Measurements from ENCODE around the gene CERKL. TPM values are rescaled to one million over a fixed set of nuclear protein-coding genes. Genes with fewer than 3 reads are reported as not detected.

The CERKL gene
- total RNA-seq, 4 donors from 2014 or later, result 1.5 to 2.6 TPM; not detected in 2

- DNase-seq, result no peak
- TF ChIP-seq POLR2A (IDR thresholded peaks at IDR 0.05) (no peak), CTCF (IDR thresholded peaks at IDR 0.05) (no peak)
- Histone ChIP-seq H3K4me3 (no peak overlapping the region), H3K9me3 (no peaks in the 10 kb centered on the region), H3K36me3 (no peaks in the 10 kb centered on the region), H3K27ac (no peak overlapping the region), H3K4me1 (no peaks in the 10 kb centered on the region), H3K27me3 (no peaks in the 10 kb centered on the region)
- intact Hi-C loops (cut with DNase I; ENCODE audit: low total_unique reads), result no loop called here
Measured at GRCh38 chr2:181553244-181553643, 103.7 kb downstream of the CERKL start.

- Histone ChIP-seq H3K9me3 (no peaks in the 10 kb centered on the region), H3K27me3 (no peaks in the 10 kb centered on the region), H3K4me3 (no peak overlapping the region), H3K4me1 (no peaks in the 10 kb centered on the region), H3K27ac (no peak overlapping the region), H3K36me3 (no peaks in the 10 kb centered on the region)
- DNase-seq, result no peak
- intact Hi-C loops (cut with DNase I; ENCODE audit: low total_unique reads), result no loop called here
- TF ChIP-seq CTCF (IDR thresholded peaks at IDR 0.05), result no peak
- TF ChIP-seq POLR2A (IDR thresholded peaks at IDR 0.05), result no peak
Measured at GRCh38 chr2:181552808-181553207, 104.1 kb downstream of the CERKL start.

DNA sequence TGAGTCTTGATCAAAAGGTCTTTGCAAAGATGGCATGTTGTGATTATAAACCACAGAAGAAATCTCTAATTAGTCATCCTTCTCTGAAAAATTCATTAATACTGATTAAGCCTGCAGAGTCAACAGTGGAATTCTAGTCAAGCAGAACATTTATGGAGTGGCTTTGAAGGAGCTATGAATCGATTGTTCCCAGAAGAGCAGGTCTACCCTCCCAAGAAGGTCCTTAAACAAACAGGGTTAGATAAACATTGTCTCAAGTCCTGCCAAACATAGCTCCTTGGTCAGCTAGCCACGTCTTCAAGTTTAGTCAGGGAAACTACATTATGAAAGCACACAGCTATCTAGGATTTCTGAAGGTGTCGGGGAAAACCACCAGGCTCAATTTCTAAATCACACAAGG, 110.8 kb downstream of the CERKL start:
- H3K4me3 ChIP-seq, result no peak overlapping the region
- intact Hi-C loops (cut with DNase I; ENCODE audit: low total_unique reads), result no loop called here
- no peaks in the 10 kb centered on the region for H3K4me1 ChIP-seq
- no peaks in the 10 kb centered on the region for H3K36me3 ChIP-seq
- no peak overlapping the region for H3K27ac ChIP-seq
- no peak for DNase-seq
- no peaks in the 10 kb centered on the region for H3K27me3 ChIP-seq
- no peaks in the 10 kb centered on the region for H3K9me3 ChIP-seq
- TF ChIP-seq POLR2A (IDR thresholded peaks at IDR 0.05), result no peak
- TF ChIP-seq CTCF (IDR thresholded peaks at IDR 0.05), result no peak

DNA sequence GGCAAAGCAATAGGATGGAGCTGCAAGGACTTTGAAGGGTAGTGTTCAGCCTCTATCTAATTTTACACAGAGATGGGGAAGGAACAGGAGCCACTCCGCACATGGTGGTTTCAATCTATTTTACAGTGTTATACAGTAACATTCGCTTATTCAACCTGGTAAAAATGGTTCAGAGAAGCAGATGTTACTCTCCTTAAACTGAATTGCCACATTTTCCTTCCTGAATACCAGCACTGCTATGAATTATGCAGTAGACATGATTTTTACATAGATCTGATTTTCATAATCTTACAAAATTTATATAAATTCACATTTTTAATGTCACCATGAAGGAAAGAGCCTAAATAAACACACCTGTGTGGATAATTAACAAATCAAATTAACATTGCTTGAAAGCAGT, 114.7 kb downstream of the CERKL start:
- no peak for DNase-seq
- H3K27ac ChIP-seq, result no peak overlapping the region
- no peak overlapping the region for H3K4me3 ChIP-seq
- no peaks in the 10 kb centered on the region for H3K36me3 ChIP-seq
- H3K4me1 ChIP-seq, result no peaks in the 10 kb centered on the region
- no peak for TF ChIP-seq CTCF (IDR thresholded peaks at IDR 0.05)
- TF ChIP-seq POLR2A (IDR thresholded peaks at IDR 0.05), result no peak
- intact Hi-C loops (cut with DNase I; ENCODE audit: low total_unique reads), result no loop called here
- no peaks in the 10 kb centered on the region for H3K9me3 ChIP-seq
- H3K27me3 ChIP-seq, result no peaks in the 10 kb centered on the region

DNA sequence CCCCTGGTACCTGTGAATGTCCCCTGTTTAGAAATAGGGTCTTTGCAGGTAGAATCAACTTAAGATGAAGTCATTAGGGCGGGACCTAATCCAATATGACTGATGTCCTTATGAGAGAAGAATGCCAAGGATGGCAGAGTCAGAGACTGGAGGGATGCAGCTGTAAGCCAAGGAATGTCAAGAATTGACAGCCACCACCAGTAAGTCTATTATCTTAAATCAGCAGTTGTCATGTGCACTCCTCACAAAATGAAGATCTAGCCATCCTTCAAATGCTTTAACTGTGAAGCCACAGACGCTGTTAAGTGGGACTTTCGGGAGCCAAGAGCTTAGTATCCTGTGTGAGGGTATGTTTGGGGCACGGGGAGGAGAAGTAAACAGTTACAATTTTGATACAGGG, 116.5 kb downstream of the CERKL start:
- Histone ChIP-seq H3K4me3 (no peak overlapping the region), H3K4me1 (no peaks in the 10 kb centered on the region), H3K9me3 (no peaks in the 10 kb centered on the region), H3K27ac (no peak overlapping the region), H3K36me3 (no peaks in the 10 kb centered on the region), H3K27me3 (no peaks in the 10 kb centered on the region)
- TF ChIP-seq CTCF (IDR thresholded peaks at IDR 0.05), result no peak
- TF ChIP-seq POLR2A (IDR thresholded peaks at IDR 0.05), result no peak
- no peak for DNase-seq
- intact Hi-C loops (cut with DNase I; ENCODE audit: low total_unique reads), result no loop called here
